Gastrocnemius medialis (tissue), 4 donors: ENCODE data around the gene BIN2. TPM values are rescaled to one million over a fixed set of nuclear protein-coding genes. Genes with fewer than 3 reads are reported as not detected.

Source experiments
- ATAC-seq, 2 donors: fragments of 150-250 bp; one replicate each; pipeline ENCODE4 v1.9.1; 2016
- DNase-seq, 2 donors: peaks; one replicate each; pipeline ENCODE4 v3.0.0-alpha.2; 2019
- H3K27ac ChIP-seq, 4 donors: fragments of 200-600 bp; sonication (generic); 1 replicate in 1 of 4; 2 replicates in 3 of 4; pipeline ENCODE4 v1.5.1; 2016 to 2018; ENCODE audit warnings: mild to moderate bottlenecking in 2 of 4, moderate library complexity in 1 of 4
- H3K27me3 ChIP-seq, 3 donors: fragments of 200-600 bp; sonication (generic) in 2 of 3; 1 replicate in 1 of 3; 2 replicates in 2 of 3; pipeline versions ENCODE4 v1.5.1 to v1.6.0; 2016 to 2019; ENCODE audit warnings: mild to moderate bottlenecking in 1 of 3, moderate library complexity in 1 of 3
- H3K36me3 ChIP-seq, 2 donors: fragments of 200-600 bp; sonication (generic) in 1 of 2; one replicate each; pipeline ENCODE4 v1.5.1; 2017 to 2018
- H3K4me1 ChIP-seq, 2 donors: fragments of 200-600 bp; sonication (generic) in 1 of 2; one replicate each; pipeline ENCODE4 v1.5.1; 2016 to 2017; ENCODE audit warnings: mild to moderate bottlenecking in 2 of 2
- H3K4me3 ChIP-seq, 4 donors: fragments of 200-600 bp; sonication (generic) in 3 of 4; 1 replicate in 1 of 4; 2 replicates in 3 of 4; pipeline ENCODE4 v1.5.1; 2016 to 2019; ENCODE audit warnings: mild to moderate bottlenecking in 2 of 4
- H3K9me3 ChIP-seq, 3 donors: fragments of 200-600 bp; sonication (generic) in 2 of 3; 1 replicate in 1 of 3; 2 replicates in 2 of 3; pipeline ENCODE4 v1.5.1; 2016 to 2019
- CTCF ChIP-seq, 5 experiments: fragments of 450-650 bp in 3 of 5; fragments of 200-600 bp in 2 of 5; sonication (generic) in 2 of 5; IDR thresholded peaks in 4 of 5; conservative IDR thresholded peaks in 1 of 5; 1 replicate in 4 of 5; 2 replicates in 1 of 5; pipeline ENCODE4 v1.5.1; 2016 to 2019; ENCODE audit warnings: antibody characterized with exemption in 5 of 5, mild to moderate bottlenecking in 3 of 5, moderate library complexity in 3 of 5
- POLR2A ChIP-seq, 2 donors: fragments of 450-650 bp; IDR thresholded peaks; one replicate each; pipeline ENCODE4 v1.6.1; 2017; ENCODE audit warnings: antibody characterized with exemption in 2 of 2, mild to moderate bottlenecking in 2 of 2, moderate library complexity in 2 of 2
- in situ Hi-C, 4 donors: fragments of 200-750 bp; cut with MboI; loops; one replicate each; pipeline versions ENCODE4 v1.15.0 to v1.8.0; 2017; ENCODE audit warnings: low sequenced_read_pairs in 4 of 4
- intact Hi-C: fragments of 100-400 bp; cut with DNase I; formaldehyde crosslinking; loops from one replicate; pipeline ENCODE4 v1.15.1; 2023; ENCODE audit warnings: low total_unique reads
- total RNA-seq, 4 donors: library from RNA; depleted of rRNA; stranded (reverse); fragments of >200 nt; gene quantifications; one replicate each; pipeline versions ENCODE4 v1.1.0 to v1.2.3, GENCODE V29; 2016

BIN2 gene
- total RNA-seq, 4 donors from 2014 or later = 0.87 to 1.3 (median 1.2) TPM

- no peak overlapping the region for H3K27ac ChIP-seq
- no peak overlapping the region for H3K4me3 ChIP-seq
- no peak for ATAC-seq
- intact Hi-C loops = no loop called here
- TF ChIP-seq CTCF (IDR thresholded peaks at IDR 0.05 in 4 of 5, conservative IDR thresholded peaks at IDR 0.05 in 1 of 5) (no peak), POLR2A (IDR thresholded peaks at IDR 0.05) (no peak)
- no peak for DNase-seq
- no peaks in the 10 kb centered on the region for H3K27me3 ChIP-seq
- H3K4me1 ChIP-seq = peaks cover 33 to 35% of the 10 kb centered on the region in 2 donors
- H3K9me3 ChIP-seq = no peaks in the 10 kb centered on the region
- in situ Hi-C loops = no loop called here
- peaks cover 0 to 31% of the 10 kb centered on the region in 2 donors for H3K36me3 ChIP-seq
Measured at GRCh38 chr12:51242876-51243275, 81.1 kb downstream of the BIN2 start.

- H3K27ac ChIP-seq = no peak overlapping the region
- TF ChIP-seq POLR2A (IDR thresholded peaks at IDR 0.05) (no peak), CTCF (IDR thresholded peaks at IDR 0.05 in 4 of 5, conservative IDR thresholded peaks at IDR 0.05 in 1 of 5) (no peak)
- in situ Hi-C loops = no loop called here
- no peaks in the 10 kb centered on the region for H3K27me3 ChIP-seq
- no peak for ATAC-seq
- no peak overlapping the region for H3K4me3 ChIP-seq
- H3K4me1 ChIP-seq = peaks cover 26 to 31% of the 10 kb centered on the region in 2 donors
- intact Hi-C loops = no loop called here
- peak in 1 of 2 donors; percentile 33 for DNase-seq
- no peaks in the 10 kb centered on the region for H3K9me3 ChIP-seq
- H3K36me3 ChIP-seq = peaks cover 0 to 31% of the 10 kb centered on the region in 2 donors
Measured at GRCh38 chr12:51242120-51242519, 81.9 kb downstream of the BIN2 start.

- ATAC-seq (no peak), DNase-seq (no peak)
- no peaks in the 10 kb centered on the region for H3K9me3 ChIP-seq
- H3K27ac ChIP-seq = no peak overlapping the region
- peaks cover 21 to 26% of the 10 kb centered on the region in 2 donors for H3K4me1 ChIP-seq
- no peak overlapping the region for H3K4me3 ChIP-seq
- intact Hi-C loops = no loop called here
- H3K27me3 ChIP-seq = no peaks in the 10 kb centered on the region
- H3K36me3 ChIP-seq = peaks cover 0 to 31% of the 10 kb centered on the region in 2 donors
- TF ChIP-seq CTCF (IDR thresholded peaks at IDR 0.05 in 4 of 5, conservative IDR thresholded peaks at IDR 0.05 in 1 of 5) (no peak), POLR2A (IDR thresholded peaks at IDR 0.05) (no peak)
- in situ Hi-C loops = no loop called here
Measured at GRCh38 chr12:51240971-51241370, 83.0 kb downstream of the BIN2 start.

- in situ Hi-C loops (loop anchor here in 1 of 4 donors (10.0 kb wide), 1 partner anchor 64 kb away; the partner anchor contains the start of gene TFCP2), intact Hi-C loops (loop anchor here (1.0 to 10.0 kb wide), 5 partner anchors 20 to 474 kb away; partner anchors contain the start of genes ATF1, CSRNP2, LETMD1 and POU6F1)
- ATAC-seq (peak; percentile 94 to 96), DNase-seq (peak; percentile 94 to 97)
- Histone ChIP-seq H3K4me3 (peak within 1 kb of the TSS; percentile 94 to 100 (median 97)), H3K9me3 (no peaks in the 10 kb centered on the region), H3K27ac (peak within 1 kb of the TSS; percentile 98 to 100 (median 100)), H3K27me3 (no peaks in the 10 kb centered on the region), H3K4me1 (peaks cover 19 to 26% of the 10 kb centered on the region in 2 donors), H3K36me3 (peaks cover 0 to 31% of the 10 kb centered on the region in 2 donors)
- TF ChIP-seq POLR2A (IDR thresholded peaks at IDR 0.05) (peak; percentile 92 to 98), CTCF (IDR thresholded peaks at IDR 0.05 in 4 of 5, conservative IDR thresholded peaks at IDR 0.05 in 1 of 5) (peak; percentile 6 to 49 (median 17))
Measured at GRCh38 chr12:51238510-51239334, 85.3 kb downstream of the BIN2 start, which contains the start of gene DAZAP2. DAZAP2 (plus strand) TSS chr12:51238826; CDS start chr12:51238908, 82 bp downstream.
